LHCN-M2 (cell line): ENCODE data around the gene GLIS2. TPM values are rescaled to one million over a fixed set of nuclear protein-coding genes. Genes with fewer than 3 reads are reported as not detected.

Experiments used
- DNase-seq: peaks from one replicate; pipeline ENCODE4 v3.0.0-alpha.2; 2012; ENCODE audit warnings: low read depth
- polyA plus RNA-seq: library from polyadenylated mRNA; unstranded; fragments of >200 nt; gene quantifications from one replicate; pipeline ENCODE4 v1.2.1, GENCODE V29; 2012; ENCODE audit warnings: missing spikeins
- total RNA-seq: library from RNA; depleted of rRNA; stranded (reverse); fragments of >200 nt; gene quantifications from 2 replicates; pipeline ENCODE4 v1.2.3, GENCODE V29; 2014; rRNA removed

Gene GLIS2
- total RNA-seq: 1.1 and 1.3 TPM in 2 replicates
- polyA plus RNA-seq: 13.5 TPM

GRCh38 chr16:4315186-4316107, at the start of gene GLIS2:
Gene GLIS2, plus strand, starts transcription at chr16:4316067. Its CDS starts 16,214 bp downstream, at chr16:4332281.
- peak; percentile 69 for DNase-seq

- peak; percentile 41 for DNase-seq
Observed at GRCh38 chr16:4266372-4266771, 49.5 kb upstream of the GLIS2 start.

- DNase-seq: no peak
Observed at GRCh38 chr16:4270091-4270490, 45.8 kb upstream of the GLIS2 start.

GRCh38 chr16:4270595-4270994, 45.3 kb upstream of the GLIS2 start:
- DNase-seq: no peak

GRCh38 chr16:4271176-4272113, 44.4 kb upstream of the GLIS2 start:
- peak; percentile 91 for DNase-seq

GRCh38 chr16:4272114-4272956, 43.5 kb upstream of the GLIS2 start:
- DNase-seq: peak; percentile 22

- peak; percentile 20 for DNase-seq
Observed at GRCh38 chr16:4273858-4274311, 42.0 kb upstream of the GLIS2 start.

- no peak for DNase-seq
Observed at GRCh38 chr16:4275861-4276260, 40.0 kb upstream of the GLIS2 start.

- no peak for DNase-seq
Observed at GRCh38 chr16:4277987-4278513, 37.8 kb upstream of the GLIS2 start.

- DNase-seq: no peak
Observed at GRCh38 chr16:4280625-4281024, 35.2 kb upstream of the GLIS2 start.

- DNase-seq: no peak
Observed at GRCh38 chr16:4283441-4283840, 32.4 kb upstream of the GLIS2 start.

GRCh38 chr16:4283939-4284338, 31.9 kb upstream of the GLIS2 start:
- peak; percentile 63 for DNase-seq

- no peak for DNase-seq
Observed at GRCh38 chr16:4285167-4285566, 30.7 kb upstream of the GLIS2 start.

- peak; percentile 61 for DNase-seq
Observed at GRCh38 chr16:4288148-4288921, 27.5 kb upstream of the GLIS2 start.

- DNase-seq: peak; percentile 93
Observed at GRCh38 chr16:4290236-4290830, 25.5 kb upstream of the GLIS2 start.

GRCh38 chr16:4291699-4292098, 24.2 kb upstream of the GLIS2 start:
- no peak for DNase-seq

GRCh38 chr16:4293181-4293716, 22.6 kb upstream of the GLIS2 start:
- no peak for DNase-seq

- DNase-seq: peak; percentile 84
Observed at GRCh38 chr16:4293822-4294457, 21.9 kb upstream of the GLIS2 start.

GRCh38 chr16:4295581-4295980, 20.3 kb upstream of the GLIS2 start:
- no peak for DNase-seq
